OCI-LY1 (cell line): ENCODE data around the gene ZBTB42.

Experiments
- H2AFZ ChIP-seq: fragments of 200-600 bp; sonication (generic), shearing (Covaris generic); 2 replicates; pipeline ENCODE4 v1.6.0; 2014; ENCODE audit warnings: antibody characterized with exemption, mild to moderate bottlenecking, low read length
- H3F3A ChIP-seq: fragments of 200-600 bp; sonication (generic), shearing (Covaris generic); 2 replicates; pipeline ENCODE4 v1.6.0; 2014; ENCODE audit warnings: mild to moderate bottlenecking, antibody characterized with exemption, low read length, moderate library complexity; ENCODE audit not compliant: insufficient read depth
- H3K27ac ChIP-seq: fragments of 200-600 bp; sonication (generic); 2 replicates; pipeline ENCODE4 v1.5.1; 2014; ENCODE audit warnings: low read length, mixed run types, mild to moderate bottlenecking, low read depth; ENCODE audit not compliant: poor library complexity, severe bottlenecking
- H3K27me3 ChIP-seq: fragments of 200-600 bp; sonication (generic); 2 replicates; pipeline ENCODE4 v1.6.0; 2014; ENCODE audit warnings: antibody characterized with exemption, mild to moderate bottlenecking, low read length, moderate library complexity; ENCODE audit not compliant: insufficient read depth
- H3K36me3 ChIP-seq: fragments of 200-600 bp; sonication (generic); 2 replicates; pipeline ENCODE4 v1.6.1; 2014; ENCODE audit warnings: mild to moderate bottlenecking, antibody characterized with exemption, low read length, moderate library complexity, mixed read lengths; ENCODE audit not compliant: insufficient read depth
- H3K4me1 ChIP-seq: fragments of 200-600 bp; sonication (generic); 2 replicates; pipeline ENCODE4 v1.5.1; 2014; ENCODE audit warnings: mild to moderate bottlenecking, low read length, moderate library complexity; ENCODE audit not compliant: insufficient read depth, severe bottlenecking
- H3K4me2 ChIP-seq: fragments of 200-600 bp; sonication (generic), shearing (Covaris generic); 2 replicates; pipeline ENCODE4 v1.6.1; 2014; ENCODE audit warnings: low read length
- H3K4me3 ChIP-seq: fragments of 200-600 bp; sonication (generic); 2 replicates; pipeline ENCODE4 v1.5.1; 2014; ENCODE audit warnings: low read length, low read depth, mild to moderate bottlenecking, mixed read lengths; ENCODE audit not compliant: poor library complexity, severe bottlenecking
- H3K79me2 ChIP-seq: fragments of 200-600 bp; shearing (Covaris generic); 2 replicates; pipeline ENCODE4 v1.6.1; 2016; ENCODE audit warnings: mixed run types, low read length, mixed read lengths; ENCODE audit not compliant: insufficient read depth
- H3K9ac ChIP-seq: fragments of 200-600 bp; sonication (generic), shearing (Covaris generic); 2 replicates; pipeline ENCODE4 v1.6.1; 2014; ENCODE audit warnings: mild to moderate bottlenecking, low read length, mixed read lengths
- H3K9me2 ChIP-seq: fragments of 200-600 bp; sonication (generic), shearing (Covaris generic); 2 replicates; pipeline ENCODE4 v1.6.1; 2014; ENCODE audit warnings: low read depth, mild to moderate bottlenecking, low read length, mixed read lengths
- H3K9me3 ChIP-seq: fragments of 200-600 bp; shearing (Covaris generic); 2 replicates; pipeline ENCODE4 v1.6.1; 2014; ENCODE audit warnings: low read length, mixed read lengths
- H4K20me1 ChIP-seq: fragments of 200-600 bp; sonication (generic), shearing (Covaris generic); 2 replicates; pipeline ENCODE4 v1.6.0; 2016; ENCODE audit warnings: mild to moderate bottlenecking, low read length; ENCODE audit not compliant: insufficient read depth
- EZH2 ChIP-seq: fragments of 200-600 bp; sonication (generic), shearing (Covaris generic); IDR thresholded peaks from 2 replicates; pipeline ENCODE4 v1.8.0; 2017; ENCODE audit warnings: borderline replicate concordance, mixed run types, mild to moderate bottlenecking, antibody characterized with exemption, low read length, moderate library complexity, mixed read lengths
- TF ChIP-seq, protein P1 (sequence below): fragments of 200-600 bp; sonication (generic), shearing (Covaris generic); IDR thresholded peaks from 2 replicates; pipeline ENCODE4 v1.5.1; 2017; ENCODE audit warnings: mild to moderate bottlenecking, antibody characterized with exemption, low read length, moderate library complexity, mixed read lengths

ZBTB42 gene

GRCh38 chr14:104784846-104785707, 15.8 kb upstream of the ZBTB42 start:
- Histone ChIP-seq H4K20me1 (no peaks in the 10 kb centered on the region), H3K4me1 (no peaks in the 10 kb centered on the region), H3K79me2 (no peaks in the 10 kb centered on the region), H2AFZ (no peak overlapping the region), H3K27ac (no peak overlapping the region), H3K36me3 (peaks cover 7% of the 10 kb centered on the region; the same call in 1 of the 2 replicates), H3K27me3 (no peaks in the 10 kb centered on the region), H3K9ac (no peak overlapping the region), H3F3A (no peaks in the 10 kb centered on the region), H3K9me3 (no peaks in the 10 kb centered on the region), H3K4me3 (no peak overlapping the region), H3K9me2 (no peaks in the 10 kb centered on the region), H3K4me2 (no peak overlapping the region)
- no peak for TF ChIP-seq EZH2
- TF ChIP-seq, protein P1, sequence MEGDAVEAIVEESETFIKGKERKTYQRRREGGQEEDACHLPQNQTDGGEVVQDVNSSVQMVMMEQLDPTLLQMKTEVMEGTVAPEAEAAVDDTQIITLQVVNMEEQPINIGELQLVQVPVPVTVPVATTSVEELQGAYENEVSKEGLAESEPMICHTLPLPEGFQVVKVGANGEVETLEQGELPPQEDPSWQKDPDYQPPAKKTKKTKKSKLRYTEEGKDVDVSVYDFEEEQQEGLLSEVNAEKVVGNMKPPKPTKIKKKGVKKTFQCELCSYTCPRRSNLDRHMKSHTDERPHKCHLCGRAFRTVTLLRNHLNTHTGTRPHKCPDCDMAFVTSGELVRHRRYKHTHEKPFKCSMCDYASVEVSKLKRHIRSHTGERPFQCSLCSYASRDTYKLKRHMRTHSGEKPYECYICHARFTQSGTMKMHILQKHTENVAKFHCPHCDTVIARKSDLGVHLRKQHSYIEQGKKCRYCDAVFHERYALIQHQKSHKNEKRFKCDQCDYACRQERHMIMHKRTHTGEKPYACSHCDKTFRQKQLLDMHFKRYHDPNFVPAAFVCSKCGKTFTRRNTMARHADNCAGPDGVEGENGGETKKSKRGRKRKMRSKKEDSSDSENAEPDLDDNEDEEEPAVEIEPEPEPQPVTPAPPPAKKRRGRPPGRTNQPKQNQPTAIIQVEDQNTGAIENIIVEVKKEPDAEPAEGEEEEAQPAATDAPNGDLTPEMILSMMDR = no peak

- Histone ChIP-seq H3K4me3 (no peak overlapping the region), H3K27me3 (no peaks in the 10 kb centered on the region), H3K79me2 (no peaks in the 10 kb centered on the region), H3K9me3 (no peaks in the 10 kb centered on the region), H3F3A (no peaks in the 10 kb centered on the region), H3K4me1 (no peaks in the 10 kb centered on the region), H4K20me1 (no peaks in the 10 kb centered on the region), H2AFZ (no peak overlapping the region), H3K9me2 (no peaks in the 10 kb centered on the region), H3K4me2 (no peak overlapping the region), H3K36me3 (peaks cover 11% of the 10 kb centered on the region; the same call in 1 of the 2 replicates), H3K9ac (no peak overlapping the region), H3K27ac (no peak overlapping the region)
- no peak for TF ChIP-seq EZH2
- TF ChIP-seq, protein P1 = no peak
Measured at GRCh38 chr14:104785708-104786080, 15.2 kb upstream of the ZBTB42 start.

GRCh38 chr14:104786091-104786586, 14.8 kb upstream of the ZBTB42 start:
- peaks cover 15% of the 10 kb centered on the region; the same call in 1 of the 2 replicates for H3K36me3 ChIP-seq
- no peak overlapping the region for H3K27ac ChIP-seq
- H3F3A ChIP-seq = no peaks in the 10 kb centered on the region
- no peak for TF ChIP-seq EZH2
- TF ChIP-seq, protein P1 = no peak
- no peak overlapping the region for H2AFZ ChIP-seq
- no peaks in the 10 kb centered on the region for H3K79me2 ChIP-seq
- no peak overlapping the region for H3K4me3 ChIP-seq
- no peaks in the 10 kb centered on the region for H3K9me2 ChIP-seq
- no peaks in the 10 kb centered on the region for H3K27me3 ChIP-seq
- H3K4me2 ChIP-seq = no peak overlapping the region
- H3K4me1 ChIP-seq = no peaks in the 10 kb centered on the region
- no peak overlapping the region for H3K9ac ChIP-seq
- H4K20me1 ChIP-seq = no peaks in the 10 kb centered on the region
- H3K9me3 ChIP-seq = no peaks in the 10 kb centered on the region
